Measurements from ENCODE around the gene CAMTA1.
A peak's percentile ranks its signal among the peaks of the same experiment; 100 is the strongest.
"Not testable (repeated sequence)": the region's sequence is repeated elsewhere in the genome, so short reads cannot be mapped to it uniquely, and the experiment has no call there.

The CAMTA1 gene

DNA sequence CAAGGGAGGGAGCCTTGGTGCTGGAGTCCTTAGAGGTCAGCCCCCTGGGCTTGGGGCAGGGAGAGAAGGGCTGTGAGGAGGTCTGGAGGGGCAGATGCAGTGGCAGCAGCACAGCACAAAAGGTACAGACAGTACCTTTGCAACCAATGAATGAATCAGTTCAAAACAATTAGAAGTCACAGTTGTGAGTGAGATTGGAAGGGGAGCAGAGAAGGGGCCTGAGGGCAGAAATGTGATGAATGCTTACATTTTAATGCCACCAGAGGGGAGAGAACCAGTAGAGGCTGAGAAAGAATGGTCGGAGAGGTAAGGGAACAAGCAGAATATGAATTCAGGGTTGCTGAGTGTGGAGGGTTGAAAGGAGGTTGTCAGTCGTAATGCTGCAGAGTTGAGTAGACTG, 24.2 kb downstream of the CAMTA1 start:
- no peak for DNase-seq (ENCODE audit: low read depth)

DNA sequence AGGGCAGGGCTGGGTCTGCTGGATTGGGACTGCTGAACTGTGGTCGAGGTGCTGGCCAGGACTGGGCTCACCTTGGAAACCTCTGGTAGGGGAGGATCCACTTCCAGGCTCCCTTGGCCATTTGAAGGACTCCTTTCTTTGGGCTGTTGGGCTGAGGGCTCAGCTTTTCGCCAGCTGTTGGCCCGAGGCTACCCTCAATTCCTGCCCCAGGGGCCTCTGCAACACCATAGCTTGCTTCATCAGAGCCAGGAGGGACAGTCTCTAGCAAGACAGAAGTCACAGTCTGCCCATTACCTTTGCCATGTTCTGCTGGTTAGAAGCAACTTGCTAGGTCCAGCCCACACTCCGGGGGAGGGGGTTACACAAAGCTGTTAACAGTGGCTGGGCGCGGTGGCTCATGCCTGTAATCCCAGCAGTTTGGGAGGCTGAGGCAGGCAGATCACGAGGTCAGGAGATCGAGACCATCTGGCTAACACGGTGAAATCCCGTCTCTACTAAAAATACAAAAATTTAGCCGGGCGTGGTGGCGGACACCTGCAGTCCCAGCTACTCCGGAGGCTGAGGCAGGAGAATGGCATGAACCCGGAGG, 25.0 kb downstream of the CAMTA1 start:
- DNase-seq (ENCODE audit: low read depth), result not testable (repeated sequence)

DNA sequence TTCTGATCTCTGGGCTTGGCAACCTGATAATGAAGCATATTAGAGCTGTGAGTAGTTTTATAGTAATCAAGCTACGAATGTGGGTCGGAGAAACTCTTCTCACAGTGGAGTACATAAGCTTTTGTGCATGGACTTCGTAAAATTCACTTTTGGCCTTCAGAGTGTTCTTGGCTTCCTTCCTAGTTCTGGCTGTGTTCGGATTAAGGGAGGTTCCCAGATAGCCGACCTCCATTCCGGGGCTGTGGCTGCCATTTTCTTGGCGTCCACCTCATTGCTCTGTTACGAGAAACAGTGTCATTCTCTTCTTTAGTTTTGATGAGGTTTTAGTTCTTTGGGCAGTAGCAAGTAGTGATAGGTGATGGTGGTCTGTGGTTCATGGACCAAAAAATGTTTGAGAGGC, 26.3 kb downstream of the CAMTA1 start:
- no peak for DNase-seq (ENCODE audit: low read depth)

DNA sequence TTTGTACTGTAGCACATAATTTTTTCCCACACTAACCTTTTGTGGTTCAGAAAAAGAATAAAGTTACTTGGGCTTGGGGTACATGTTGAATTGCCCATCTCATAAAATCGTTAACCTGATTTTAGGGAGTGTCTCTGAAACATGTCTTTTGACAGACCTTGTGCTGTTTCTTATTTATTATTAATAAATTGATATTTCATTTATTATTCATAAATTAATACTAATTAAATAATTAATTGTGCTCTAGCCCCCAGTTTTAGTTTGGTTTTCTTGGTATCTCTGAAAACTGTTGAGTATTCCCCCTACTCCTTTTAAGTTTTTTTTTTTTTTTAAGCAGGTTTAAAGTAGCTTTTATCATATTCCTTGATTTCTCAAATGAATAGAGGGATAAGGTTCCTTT, 27.9 kb downstream of the CAMTA1 start:
- DNase-seq (ENCODE audit: low read depth), result no peak

DNA sequence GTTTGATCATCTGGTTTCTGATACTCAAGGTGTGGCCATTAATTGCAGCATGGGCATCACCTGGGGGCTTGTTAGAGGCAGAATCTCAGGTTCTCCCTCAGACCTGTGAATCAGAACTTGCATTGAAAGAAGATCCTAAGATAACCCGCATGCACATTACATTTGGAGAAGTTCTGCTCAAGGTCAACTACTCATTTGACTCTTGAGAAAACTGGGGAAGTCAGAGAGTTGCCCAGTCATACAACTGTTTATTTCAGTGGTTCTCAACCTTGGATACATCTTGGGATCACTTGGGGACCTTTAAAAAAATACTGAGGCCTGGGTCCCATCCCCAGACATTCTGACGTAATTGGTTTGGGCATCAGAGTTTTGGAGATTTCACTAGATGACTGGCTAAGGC, 30.5 kb downstream of the CAMTA1 start:
- no peak for DNase-seq (ENCODE audit: low read depth)

DNA sequence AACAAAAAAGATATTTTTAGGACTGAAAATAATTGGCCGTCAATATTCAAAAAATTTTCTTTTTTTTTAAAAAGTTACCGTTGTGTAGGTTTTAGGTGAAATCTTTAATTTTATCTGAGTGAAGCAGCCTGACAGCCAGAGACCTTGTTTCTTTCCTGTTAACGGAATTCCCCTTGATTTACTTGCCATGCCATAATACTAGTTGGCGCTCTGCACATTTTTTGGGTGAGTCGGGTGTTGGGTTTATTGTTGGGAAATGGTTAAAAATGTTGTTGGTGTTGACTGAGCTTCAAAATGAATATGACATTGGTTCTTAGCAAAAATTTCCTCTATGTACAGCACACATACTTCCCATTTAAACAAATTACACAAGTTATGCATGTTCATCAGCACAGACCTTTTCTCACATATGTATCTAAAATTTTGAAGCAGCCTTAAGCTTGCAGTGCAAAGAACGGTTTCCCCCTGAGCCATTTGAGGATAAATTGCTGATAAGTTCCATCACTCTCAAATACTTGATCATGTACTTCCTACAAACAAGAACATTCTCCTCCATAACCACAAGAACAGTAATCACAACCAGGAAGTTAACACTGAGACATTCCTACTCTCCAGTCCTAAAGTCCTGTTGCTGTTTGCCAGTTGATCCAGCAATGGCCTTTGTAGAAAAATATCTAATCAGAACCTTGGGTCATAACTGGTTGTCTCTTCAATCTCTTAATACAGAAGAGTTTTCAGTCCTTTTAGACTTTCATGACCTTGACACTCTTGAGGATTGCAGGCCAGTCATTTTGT, 34.2 kb downstream of the CAMTA1 start:
- DNase-seq (ENCODE audit: low read depth), result peak; percentile 81

DNA sequence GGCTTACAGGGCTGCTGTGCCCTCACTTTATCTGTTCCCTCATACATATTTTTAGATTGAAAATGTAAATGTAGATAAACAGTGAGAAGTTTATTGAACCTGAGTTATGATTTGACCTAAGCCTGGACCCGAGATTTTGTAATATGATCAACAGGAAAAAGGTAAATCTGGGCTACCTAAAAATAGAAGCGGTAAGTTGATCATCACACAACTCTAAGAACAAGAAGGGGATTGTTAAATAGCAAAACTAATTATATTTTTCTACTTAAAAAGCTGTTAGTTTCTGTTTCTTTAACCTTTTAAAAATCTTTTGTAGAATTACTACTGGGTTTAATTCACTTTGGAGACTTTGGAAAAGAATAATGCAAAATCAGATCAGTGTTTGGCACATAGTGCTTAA, 35.6 kb downstream of the CAMTA1 start:
- DNase-seq (ENCODE audit: low read depth), result no peak

DNA sequence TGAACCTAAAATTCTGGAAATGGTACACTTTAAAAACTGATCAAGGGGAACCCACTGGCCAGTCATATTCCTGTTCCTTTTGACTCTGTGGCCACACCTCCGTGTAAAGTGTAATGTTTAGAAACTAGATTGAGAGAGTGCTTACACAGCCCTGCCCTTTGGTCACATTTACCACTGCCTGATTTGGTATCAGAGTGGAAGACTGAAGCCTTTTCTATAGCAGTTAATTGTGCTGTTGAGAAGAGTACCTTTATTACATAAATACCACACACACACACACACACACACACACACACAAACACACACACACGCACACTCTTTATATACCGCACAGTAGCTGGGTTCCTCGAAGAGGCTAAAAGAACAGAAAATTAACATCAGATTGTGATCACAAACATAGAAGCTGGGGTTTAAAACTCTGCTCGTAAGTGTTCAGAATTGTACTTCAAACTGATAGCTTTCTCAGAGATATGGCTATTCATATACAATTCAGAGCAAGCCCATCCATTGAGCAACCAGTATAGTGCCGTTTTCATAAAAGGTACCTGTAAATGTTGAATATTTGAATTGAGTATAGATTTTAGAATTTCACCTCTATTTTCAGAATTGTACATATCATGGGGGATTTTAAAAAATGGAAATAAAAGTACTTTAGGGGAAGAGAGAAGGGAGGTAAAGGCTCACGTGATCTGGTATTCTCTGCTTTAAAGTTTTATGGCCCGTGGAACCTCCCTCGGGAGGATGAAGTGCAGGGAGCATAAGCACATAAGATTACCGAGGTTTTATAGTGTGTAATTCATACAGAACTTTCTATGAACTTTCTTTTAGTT, 37.5 kb downstream of the CAMTA1 start:
- no peak for DNase-seq (ENCODE audit: low read depth)

DNA sequence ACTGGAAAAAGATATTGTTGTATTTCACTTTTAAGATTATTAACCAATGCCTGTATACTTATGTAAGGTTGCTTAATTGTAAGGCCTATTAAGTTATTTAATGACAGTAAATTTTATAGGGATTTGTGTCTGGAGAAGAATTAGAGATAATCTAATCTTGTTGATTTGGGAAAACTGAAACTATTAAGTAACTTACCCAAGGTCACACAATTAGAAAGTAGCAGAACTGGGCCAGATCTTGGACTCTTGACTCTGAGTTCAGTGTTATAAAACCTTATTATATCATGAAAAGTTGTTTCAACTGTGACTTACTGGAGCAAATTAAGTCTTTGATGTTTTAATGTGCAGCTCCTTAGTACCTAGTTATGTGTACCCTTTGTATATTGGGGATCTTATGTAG, 38.5 kb downstream of the CAMTA1 start:
- no peak for DNase-seq (ENCODE audit: low read depth)

DNA sequence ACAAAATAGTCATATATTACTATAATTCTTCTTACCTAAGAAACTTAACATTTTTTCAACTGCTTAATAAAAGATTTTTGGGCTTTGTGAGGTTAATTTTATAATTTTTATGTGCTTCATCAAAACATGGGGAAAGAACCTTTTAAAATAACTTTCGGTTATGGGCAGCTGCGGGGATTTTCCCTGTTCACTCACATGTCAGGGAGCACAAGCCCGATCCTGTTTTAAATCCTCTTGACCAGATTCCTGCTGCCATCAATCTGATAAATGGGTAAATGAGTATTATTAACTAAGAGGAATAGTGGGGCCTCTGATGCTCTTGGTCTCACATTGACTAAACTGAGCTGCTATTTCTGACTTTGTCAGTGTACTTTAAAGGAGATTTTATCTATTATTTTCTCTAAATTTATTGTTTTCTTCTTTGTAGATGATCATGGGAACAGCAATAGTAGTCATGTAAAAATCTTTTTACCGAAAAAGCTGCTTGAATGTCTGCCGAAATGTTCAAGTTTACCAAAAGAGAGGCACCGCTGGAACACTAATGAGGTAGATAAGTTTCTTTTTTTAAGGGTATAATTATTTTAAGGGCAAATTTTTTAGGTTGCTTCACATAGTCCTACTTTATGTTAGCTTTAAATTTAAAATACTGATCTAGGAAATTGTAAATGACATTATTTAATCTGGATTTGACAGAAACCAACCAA, 39.6 kb downstream of the CAMTA1 start:
- DNase-seq (ENCODE audit: low read depth), result no peak

DNA sequence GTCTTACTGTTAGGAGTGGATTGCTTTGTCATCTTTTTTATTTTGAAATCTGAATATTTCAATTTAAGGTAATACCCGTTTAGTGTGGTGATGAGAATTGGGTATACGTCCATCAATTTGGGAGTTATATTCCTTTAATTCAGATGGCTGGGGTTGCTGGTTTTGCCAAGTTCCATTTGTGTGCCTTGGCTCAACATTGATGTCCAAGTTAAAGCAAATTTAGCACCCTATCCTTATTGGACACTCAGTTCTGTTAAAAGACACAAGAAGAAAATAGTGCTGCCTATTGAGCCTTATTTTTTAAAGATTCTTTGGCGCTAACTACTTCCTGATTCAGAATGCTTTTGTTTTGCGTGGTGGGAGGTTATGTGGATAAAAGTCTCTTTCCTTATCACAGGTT, 40.6 kb downstream of the CAMTA1 start:
- DNase-seq (ENCODE audit: low read depth), result no peak

DNA sequence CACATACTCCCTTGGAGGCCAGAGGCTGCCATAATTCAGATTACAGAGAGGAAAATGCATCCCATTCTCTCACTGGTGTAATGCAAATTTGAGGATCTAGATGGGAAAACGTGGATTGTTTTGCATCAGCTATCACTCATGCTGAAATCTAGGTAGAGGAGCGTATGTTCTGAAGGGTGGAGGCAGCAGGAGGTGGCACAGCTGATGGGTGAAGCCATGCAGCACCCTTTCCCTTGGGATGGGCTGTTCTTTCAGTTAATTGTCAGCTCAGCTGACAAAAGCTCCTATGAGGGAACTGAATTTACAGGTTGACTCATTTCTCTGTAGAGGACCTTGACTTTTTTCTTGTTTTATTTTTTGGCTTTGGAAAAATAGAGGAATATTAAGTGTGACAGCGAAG, 41.8 kb downstream of the CAMTA1 start:
- no peak for DNase-seq (ENCODE audit: low read depth)

DNA sequence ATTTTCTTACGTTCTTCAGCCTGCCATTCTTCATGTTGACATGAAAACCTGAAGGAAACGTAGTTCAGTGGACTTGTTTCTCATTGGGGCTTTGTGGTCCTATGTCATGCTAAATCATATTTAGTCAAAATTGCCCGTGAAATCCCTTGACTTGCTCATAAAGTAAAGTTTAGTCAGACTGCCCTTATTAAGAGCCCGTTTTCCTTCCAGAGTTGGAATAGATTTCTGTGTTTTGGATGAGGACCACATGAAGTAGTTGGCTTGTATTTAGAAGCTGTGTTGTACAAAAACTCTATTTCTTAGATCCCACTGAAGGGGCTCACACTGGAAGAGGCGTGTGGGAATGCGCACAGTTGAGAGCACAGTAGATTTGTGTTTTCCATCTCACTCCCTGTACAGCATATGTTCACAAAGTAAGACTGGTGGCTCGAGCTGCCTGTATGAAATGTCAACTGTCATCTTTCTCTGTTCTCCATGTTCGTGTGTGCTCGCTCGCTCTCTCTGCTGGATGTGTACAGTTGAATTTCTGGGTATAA, 42.4 kb downstream of the CAMTA1 start:
- DNase-seq (ENCODE audit: low read depth), result no peak

DNA sequence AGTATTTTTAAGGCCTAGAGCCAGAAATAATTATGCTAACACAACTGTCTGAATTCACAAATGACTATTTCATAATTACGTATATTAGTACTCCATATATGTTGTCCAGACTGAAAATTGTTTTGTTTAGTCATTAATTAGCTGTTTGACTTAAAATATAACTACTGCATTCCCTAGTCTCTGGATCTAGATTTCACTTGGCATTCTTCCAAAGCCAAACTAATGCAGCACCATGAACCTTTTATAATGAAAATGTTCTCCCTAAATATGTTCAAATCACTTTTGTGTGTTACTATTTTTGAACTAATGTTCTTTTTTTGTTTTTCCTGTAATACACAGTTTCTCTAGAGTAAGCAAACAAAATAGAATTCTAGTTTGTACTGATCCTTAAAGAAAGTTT, 46.1 kb downstream of the CAMTA1 start:
- no peak for DNase-seq (ENCODE audit: low read depth)

DNA sequence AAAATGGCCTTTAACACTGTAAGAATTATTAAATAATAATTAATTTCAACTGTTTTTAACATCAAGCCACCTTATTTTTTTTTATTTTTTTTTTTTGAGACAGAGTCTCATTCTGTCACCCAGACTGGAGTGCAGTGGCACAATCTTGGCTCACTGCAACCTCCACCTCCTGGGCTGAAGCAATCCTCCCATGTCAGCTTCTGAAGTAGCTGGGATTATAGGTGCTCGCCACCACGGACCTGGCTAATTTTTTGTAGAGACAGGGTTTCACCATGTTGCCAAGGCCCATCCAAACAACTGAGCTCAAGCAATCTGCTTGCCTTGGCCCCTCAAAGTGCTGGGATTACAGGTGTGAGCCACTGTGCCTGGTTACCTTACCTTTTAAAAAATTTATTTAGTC, 46.8 kb downstream of the CAMTA1 start:
- not testable (repeated sequence) for DNase-seq (ENCODE audit: low read depth)

DNA sequence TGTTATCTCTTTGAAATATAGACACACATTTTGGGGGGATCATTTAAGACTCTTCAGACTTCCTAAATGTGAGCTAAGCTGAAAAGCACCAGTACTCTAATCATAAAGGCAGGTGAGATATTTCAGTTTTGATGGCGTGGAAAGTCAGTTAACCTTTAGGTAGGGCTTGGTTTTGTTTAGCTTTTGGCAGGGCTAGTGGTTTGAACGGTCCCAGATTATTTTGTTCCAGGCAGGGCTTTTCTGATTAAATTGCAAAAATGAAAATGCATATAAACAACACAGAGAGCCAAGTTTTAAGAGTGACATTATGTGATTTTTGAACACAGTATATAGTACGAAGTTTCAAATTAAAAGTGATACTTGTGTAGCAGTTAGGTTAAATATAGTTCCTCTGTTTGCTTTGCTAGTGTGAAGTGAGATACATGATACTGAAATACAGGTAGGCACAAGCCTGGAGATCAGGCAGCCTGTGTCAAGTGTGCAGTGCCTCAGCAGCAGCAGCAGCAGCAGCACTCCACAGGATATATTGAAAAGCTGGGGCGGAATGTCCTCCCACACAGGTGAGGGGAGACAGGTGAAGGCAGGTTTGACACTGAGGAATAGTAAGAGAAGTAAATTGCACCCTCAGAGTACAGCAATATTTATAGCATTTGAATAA, 47.4 kb downstream of the CAMTA1 start:
- DNase-seq (ENCODE audit: low read depth), result no peak

DNA sequence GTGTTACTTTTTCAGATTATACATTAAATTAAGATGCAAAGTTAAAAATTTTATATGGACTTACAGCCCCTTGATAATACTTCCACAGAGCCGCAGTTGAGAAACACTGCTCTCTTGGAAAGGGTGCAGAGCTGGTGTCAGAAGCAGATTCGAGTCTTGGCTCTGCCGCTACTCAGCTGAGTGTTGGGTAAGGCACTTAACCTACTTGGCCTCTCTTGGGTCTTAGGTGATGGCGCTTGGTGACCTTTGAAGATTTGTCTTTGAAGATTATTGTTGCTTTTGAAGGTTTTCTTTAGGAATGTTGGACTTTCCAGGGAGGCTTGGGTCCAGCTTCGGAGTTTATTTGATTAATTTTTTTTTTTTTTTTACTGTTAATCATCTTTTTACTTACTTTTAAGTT, 48.5 kb downstream of the CAMTA1 start:
- DNase-seq (ENCODE audit: low read depth), result no peak

DNA sequence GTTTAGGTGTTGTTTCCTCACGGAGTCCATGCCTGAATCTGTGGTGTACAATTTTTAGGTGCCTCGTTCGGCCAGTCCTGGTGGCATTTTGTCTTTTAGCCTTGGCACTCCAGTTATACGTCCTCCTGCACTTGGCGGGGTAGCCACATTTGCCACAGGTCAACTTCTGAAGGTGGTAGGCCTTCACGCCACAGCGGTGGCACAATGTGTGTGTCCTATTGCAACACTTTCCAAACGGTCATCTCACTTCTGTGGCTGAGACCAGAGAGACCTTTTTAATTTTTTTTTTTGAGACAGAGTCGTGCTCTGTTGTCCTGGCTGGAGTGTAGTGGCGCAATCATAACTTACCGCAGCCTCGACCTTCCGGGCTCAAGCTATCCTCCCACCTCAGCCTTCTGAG, 49.1 kb downstream of the CAMTA1 start:
- DNase-seq (ENCODE audit: low read depth), result no peak

DNA sequence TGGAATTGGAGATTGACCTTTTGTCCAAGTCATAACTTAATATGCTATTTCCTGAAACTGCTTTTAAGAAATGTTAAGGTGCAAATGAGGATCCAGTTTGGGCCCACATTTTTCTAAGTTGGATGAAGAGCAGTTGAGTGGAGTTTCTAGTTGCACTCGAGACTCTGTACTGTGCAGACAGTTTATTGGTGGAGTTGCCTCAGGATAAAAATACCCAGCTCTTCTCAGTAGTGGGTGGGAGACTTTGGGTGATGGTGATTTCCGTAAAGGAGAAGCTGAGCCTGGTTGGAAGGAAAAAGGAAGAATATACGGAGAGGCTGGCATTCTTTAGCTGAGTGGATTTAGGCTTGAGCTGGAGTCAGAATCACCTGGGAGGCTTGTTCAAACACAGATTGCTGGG, 49.9 kb downstream of the CAMTA1 start:
- no peak for DNase-seq (ENCODE audit: low read depth)

DNA sequence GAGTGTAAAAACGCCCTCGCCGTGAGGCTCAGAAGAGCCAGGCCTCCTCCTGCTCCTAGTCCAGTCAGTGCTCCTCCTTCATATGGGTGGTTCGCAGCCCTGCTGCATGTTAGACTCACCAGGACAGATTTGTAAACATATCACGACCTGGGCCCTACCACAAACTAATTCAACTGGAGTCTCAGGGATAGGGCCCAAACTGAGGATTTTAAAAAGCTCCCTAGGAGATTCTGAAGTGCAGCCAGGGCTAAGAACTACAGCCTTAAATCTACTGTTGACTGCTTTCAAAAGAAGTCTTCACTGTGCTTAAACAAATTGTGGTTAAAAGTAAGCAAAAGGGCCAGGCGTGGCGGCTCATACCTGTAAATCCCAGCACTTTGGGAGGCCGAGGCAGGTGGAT, 57.0 kb downstream of the CAMTA1 start:
- no peak for DNase-seq (ENCODE audit: low read depth)

DNA sequence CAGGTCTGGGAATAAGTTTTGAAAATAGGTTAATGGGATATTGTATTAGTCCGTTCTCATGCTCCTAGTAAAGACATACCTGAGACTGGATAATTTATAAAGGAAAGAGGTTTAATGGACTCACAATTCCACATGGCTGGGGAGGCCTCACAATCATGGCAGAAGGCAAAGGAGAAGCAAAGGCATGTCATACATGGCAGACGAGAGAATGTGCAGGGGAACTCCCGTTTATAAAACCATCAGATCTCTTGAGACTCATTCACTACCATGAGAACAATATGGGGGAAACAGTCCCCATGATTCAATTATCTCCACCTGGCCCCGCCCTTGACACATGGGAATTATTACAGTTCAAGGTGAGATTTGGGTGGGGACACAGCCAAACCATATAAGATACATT, 60.5 kb downstream of the CAMTA1 start:
- DNase-seq (ENCODE audit: low read depth), result not testable (repeated sequence)

DNA sequence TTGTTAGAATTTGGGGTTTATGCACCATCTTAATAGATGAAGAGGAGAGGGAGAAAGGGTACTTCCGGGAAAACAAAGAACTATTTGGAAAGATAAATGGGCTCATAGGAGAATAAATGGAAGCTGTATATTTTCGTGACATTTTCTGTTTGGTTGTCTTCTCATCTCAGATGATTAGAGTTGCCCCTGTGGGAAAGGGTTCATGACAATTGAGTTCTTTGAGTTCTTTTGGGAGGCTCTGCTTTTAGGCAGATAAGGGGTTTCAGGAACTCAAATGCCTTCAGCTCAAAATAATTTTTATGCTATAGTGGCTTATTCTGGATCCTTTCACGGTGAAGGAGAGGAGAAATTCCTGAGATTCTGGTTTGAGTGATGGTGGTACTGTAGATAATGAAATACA, 63.6 kb downstream of the CAMTA1 start:
- DNase-seq (ENCODE audit: low read depth), result no peak
